GM19035 (cell line): ENCODE results near the gene SRRM2.

Experiments used
- ATAC-seq: cut with Tn5 transposase; IDR thresholded peaks from one replicate; pipeline ENCODE4 v1.9.1; 2021; ENCODE audit not compliant: unreplicated experiment

The SRRM2 gene

DNA sequence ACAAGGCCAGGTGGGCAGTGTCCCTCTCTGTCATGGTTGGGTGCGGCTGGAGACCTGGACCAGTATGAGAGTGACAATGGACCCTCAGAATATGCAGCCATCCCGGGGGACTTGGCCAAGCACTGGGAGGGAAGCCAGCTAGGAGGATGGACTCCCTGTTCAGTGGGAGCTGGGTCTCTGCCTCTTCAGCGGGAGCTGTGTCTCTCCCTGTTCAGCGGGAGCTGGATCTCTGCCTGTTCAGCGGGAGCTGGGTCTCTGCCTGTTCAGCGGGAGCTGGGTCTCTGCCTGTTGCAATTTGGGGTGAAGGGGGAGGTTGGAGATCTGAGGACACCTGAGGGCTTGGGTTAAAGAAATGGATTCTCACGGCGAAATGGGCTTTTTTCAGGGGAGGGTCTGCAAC, 38.7 kb downstream of the SRRM2 start:
- no peak for ATAC-seq

GRCh38 chr16:2792940-2793339, 40.5 kb downstream of the SRRM2 start:
- ATAC-seq: no peak

DNA sequence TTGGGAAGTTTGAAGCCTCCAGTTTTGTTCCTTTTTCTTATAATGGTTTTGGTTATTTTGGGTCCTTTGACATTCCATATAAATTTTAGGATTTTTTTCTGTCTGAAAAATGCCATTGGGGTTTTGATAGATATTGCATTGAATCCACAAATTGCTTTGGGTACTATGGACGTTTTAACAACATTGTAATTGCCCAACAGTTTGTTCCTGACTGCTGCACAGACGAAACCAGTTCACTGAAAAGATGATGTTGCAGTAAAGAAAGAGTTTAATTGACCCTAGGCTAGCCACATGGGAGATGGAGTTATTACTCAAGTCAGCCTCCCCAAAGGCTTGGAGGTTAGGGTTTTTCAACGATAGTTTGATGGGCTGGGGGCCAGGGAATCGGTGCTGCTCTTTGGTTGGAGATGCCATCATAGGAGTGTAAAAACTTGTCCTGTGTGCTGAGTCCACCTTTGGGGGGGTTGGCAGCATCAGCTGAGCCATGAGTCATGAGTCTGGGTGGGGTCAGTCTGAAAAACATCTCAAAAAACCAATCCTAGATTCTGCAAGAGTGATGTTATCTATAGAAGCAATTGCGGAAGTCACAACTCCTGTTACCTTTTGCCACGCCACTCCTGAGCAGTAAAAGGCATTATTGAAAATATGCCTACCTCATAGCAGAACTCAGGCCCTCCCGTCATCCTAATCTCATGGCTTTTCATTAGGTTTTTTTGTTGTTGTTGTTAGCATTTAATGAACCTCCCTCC, 43.1 kb downstream of the SRRM2 start:
- ATAC-seq: no peak

GRCh38 chr16:2798723-2799204, 46.3 kb downstream of the SRRM2 start:
- ATAC-seq: no peak

GRCh38 chr16:2799205-2799858, 46.9 kb downstream of the SRRM2 start:
- ATAC-seq: no peak

DNA sequence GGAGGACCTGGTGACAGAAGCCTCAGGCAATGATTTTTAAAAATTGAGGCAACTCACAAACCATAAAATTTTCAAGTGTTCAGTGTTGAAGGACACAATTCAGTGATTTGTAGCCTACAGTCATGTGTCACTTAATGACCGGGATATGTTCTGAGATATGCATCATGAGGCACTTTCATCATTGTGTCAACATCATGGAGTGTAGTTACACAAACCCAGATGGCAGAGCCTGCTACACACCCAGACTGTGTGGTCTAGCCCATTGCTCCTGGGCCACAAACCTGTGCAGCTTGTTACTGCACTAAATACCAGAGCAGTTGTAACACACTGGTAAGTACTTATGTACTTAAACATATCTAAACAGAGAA, 47.4 kb downstream of the SRRM2 start:
- no peak for ATAC-seq

- no peak for ATAC-seq
Measured at GRCh38 chr16:2803545-2804195, 51.2 kb downstream of the SRRM2 start.

DNA sequence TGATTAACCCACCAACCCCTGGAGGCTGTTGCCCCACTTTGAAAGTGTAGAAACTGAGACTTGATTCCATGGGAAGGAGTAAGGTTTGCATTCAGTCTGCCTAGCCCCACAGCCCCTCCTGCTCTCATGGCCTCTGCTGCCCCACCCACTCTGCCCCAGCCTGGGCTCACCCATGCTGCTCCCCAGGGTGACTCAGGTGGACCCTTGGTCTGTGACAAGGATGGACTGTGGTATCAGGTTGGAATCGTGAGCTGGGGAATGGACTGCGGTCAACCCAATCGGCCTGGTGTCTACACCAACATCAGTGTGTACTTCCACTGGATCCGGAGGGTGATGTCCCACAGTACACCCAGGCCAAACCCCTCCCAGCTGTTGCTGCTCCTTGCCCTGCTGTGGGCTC, 52.3 kb downstream of the SRRM2 start:
- no peak for ATAC-seq

GRCh38 chr16:2806286-2806685, 53.8 kb downstream of the SRRM2 start:
- no peak for ATAC-seq

DNA sequence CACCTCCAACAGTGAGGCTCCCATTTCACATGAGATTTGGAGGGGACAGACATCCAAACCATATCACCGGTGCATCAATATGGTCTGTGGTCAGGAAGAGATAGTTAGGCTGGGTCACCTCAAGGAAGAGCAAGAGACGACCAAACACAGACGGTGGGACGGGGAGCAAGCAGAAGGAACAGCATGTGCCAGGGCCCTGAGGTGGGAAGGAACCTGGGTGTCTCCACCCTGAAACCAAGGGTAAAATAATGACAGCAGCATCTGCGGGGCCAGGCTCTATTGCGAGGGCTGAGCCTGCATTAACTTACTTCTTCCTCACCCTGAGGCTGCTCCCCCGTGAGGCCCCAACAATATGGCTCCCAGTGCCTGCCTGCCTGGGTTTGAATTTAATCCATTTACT, 55.7 kb downstream of the SRRM2 start:
- ATAC-seq: no peak

DNA sequence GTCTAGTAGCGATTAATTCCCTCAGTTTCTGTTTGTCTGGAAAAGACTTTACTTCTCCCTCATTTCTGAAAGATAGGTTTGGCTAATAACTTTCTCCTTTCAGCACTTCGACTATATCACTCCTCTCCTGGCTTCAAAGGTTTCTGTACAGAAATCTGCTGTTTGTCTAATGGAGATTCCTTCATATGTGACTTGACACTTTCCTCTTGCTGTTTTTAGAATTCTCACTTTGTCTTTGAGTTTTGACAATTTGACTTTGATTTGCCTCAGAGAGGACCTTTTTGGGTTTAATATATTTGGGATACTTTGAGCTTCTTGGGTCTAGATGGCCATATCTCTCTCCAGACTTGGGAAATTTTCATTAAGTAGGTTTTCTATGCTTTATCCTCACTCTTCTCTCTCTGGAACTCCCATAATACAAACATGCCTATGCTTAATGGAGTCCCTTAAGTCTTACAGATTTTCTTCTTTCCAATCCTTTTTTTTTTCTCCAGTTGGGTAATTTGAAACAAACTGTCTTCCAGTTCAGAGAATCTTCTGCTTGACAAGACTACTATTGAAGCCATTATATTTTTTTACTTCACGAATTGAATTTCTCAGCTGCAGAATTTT, 56.8 kb downstream of the SRRM2 start:
- ATAC-seq: no peak

- ATAC-seq: no peak
Measured at GRCh38 chr16:2810651-2811050, 58.2 kb downstream of the SRRM2 start.

DNA sequence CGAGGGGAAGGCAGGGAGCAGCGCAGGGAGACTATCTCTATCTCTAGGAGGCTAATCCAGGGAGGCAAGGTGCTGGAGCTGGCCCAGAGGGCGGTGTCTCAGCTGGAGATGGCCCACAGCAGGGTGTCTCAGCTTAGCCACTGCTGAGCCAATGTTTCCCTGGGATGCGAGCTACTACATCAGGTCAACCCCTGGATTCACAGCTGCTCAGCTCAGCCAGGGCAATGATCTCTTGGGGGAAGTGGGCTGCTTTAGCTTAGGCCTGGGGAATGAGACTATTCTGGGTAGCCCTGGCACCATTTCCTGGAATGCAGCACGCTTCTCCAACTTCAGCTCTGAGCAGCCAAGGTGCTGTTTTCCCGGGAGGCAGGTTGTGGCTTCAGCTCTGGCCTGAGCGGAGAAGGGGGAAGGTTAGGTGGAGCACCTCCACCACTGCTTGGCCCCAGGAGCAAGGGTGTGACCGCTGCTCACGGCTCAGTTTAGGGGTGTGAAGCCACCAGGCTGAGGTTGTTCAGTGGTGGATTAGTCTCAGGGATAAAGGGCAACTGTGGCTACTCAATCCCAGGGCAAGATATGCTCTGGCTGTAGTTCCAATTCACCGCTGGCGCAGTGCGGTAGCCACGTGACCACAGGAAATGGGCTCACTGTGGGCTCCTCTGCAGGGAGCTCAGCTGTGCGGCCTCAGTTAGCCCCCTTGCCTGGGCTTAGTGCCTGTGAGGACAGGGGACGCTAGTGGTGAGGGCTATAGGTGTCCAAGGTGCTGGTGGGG, 59.4 kb downstream of the SRRM2 start:
- no peak for ATAC-seq

- no peak for ATAC-seq
Measured at GRCh38 chr16:2813771-2814221, 61.4 kb downstream of the SRRM2 start.

GRCh38 chr16:2814551-2815298, 62.3 kb downstream of the SRRM2 start:
- ATAC-seq: no peak

DNA sequence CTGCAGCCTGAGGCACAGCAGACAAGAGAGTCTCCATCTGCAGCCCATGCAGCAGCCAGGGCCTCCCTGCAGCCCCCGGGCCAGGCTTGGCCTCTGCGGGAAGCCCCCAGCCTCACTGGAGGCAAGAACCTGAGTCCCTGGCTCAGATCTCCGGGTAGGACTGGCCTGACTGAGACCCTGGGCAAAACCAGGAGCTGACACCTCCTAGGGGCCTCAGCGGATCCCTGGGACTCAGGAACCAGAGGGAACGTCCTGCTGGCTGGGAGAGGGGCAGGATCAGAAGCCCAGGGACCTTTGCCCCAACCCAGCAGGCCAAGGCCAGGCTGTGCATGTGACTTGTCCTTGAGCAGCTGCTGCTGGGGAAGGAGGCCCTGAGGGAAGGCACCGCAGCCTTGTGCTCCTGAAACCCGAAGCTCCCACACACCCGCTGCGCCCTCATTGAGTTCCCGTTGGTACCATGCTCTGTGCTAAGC, 62.9 kb downstream of the SRRM2 start:
- ATAC-seq: no peak

GRCh38 chr16:2816751-2817339, 64.4 kb downstream of the SRRM2 start, which contains the start of gene PRSS21:
PRSS21 (plus strand) TSS chr16:2817237; CDS start chr16:2817269, 32 bp downstream.
- ATAC-seq: no peak

DNA sequence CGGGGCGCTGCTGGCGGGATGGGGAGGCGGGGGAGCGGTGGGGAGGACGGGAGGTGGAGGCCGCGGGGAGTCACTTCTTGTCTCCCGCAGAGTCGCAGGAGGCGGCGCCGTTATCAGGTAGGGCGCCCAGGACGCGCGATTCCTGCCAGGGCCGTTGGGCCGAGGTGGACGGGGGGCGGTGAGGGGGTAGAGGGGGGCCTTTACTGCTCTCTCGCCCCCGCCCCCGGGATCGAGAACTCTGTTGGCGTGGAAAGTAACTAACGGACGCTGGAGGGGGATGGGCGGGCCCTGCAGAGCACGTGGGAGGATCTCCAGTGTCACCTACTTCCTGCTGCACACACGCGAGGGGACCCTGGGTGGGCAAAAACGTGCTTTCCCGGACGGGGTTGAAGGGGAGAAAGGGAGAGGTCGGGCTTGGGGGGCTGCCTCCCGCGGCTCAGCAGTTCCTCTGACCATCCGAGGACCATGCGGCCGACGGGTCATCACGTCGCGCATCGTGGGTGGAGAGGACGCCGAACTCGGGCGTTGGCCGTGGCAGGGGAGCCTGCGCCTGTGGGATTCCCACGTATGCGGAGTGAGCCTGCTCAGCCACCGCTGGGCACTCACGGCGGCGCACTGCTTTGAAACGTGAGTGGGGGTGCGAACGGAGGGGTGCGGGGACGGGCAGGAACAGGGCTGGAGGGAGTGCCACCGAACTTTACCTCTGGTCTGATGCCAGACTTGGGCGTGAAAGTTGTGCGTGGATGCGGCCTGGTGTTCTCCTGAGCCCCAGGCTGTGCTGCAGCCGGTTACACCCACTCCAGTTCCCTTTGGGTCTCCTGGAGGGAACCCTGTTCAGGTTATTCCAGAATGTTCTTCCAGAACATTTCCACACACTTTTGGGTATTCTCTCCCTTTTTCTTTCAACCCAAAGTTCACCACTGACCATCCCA, 65.2 kb downstream of the SRRM2 start:
- ATAC-seq: no peak
